H9 (cell line): Measurements from ENCODE around the gene SCNN1B. TPM values are rescaled to one million over a fixed set of nuclear protein-coding genes. Genes with fewer than 3 reads are reported as not detected.

Experiments
- DNase-seq: peaks from one replicate; pipeline ENCODE4 v3.0.0-alpha.2; 2017
- H2AFZ ChIP-seq: one replicate; pipeline ENCODE4 v1.6.1; 2013; ENCODE audit warnings: mild to moderate bottlenecking, low read length, control low read depth, moderate library complexity
- H2AK5ac ChIP-seq: 2 replicates; pipeline ENCODE4 v1.6.1; 2013; ENCODE audit warnings: low read length, control low read depth, mixed read lengths; ENCODE audit not compliant: insufficient read length
- H2BK120ac ChIP-seq: one replicate; pipeline ENCODE4 v1.6.1; 2013; ENCODE audit warnings: low read depth, mild to moderate bottlenecking, low read length, control low read depth, inconsistent platforms; ENCODE audit not compliant: poor library complexity, severe bottlenecking
- H2BK12ac ChIP-seq: 2 replicates; pipeline ENCODE4 v1.6.1; 2013; ENCODE audit warnings: low read length, control low read depth, mixed read lengths, low read depth; ENCODE audit not compliant: insufficient read length
- H2BK15ac ChIP-seq: 2 replicates; pipeline ENCODE4 v1.6.1; 2013; ENCODE audit warnings: low read depth, low read length, control low read depth
- H2BK20ac ChIP-seq: one replicate; pipeline ENCODE4 v1.6.1; 2013; ENCODE audit warnings: low read depth, mild to moderate bottlenecking, low read length, control low read depth, inconsistent platforms; ENCODE audit not compliant: poor library complexity, severe bottlenecking
- H2BK5ac ChIP-seq: 2 replicates; pipeline ENCODE4 v1.6.1; 2013; ENCODE audit warnings: low read length, control low read depth, mixed read lengths; ENCODE audit not compliant: insufficient read length
- H3K14ac ChIP-seq: 2 replicates; pipeline ENCODE4 v1.6.1; 2013; ENCODE audit warnings: low read length, control low read depth; ENCODE audit not compliant: insufficient read depth
- H3K18ac ChIP-seq: 2 replicates; pipeline ENCODE4 v1.6.1; 2013; ENCODE audit warnings: low read depth, mild to moderate bottlenecking, mixed read lengths, low read length, control low read depth; ENCODE audit not compliant: insufficient read length
- H3K23ac ChIP-seq: 2 replicates; pipeline ENCODE4 v1.6.1; 2013; ENCODE audit warnings: low read length, control low read depth, mixed read lengths, low read depth; ENCODE audit not compliant: insufficient read length
- H3K23me2 ChIP-seq: 2 replicates; pipeline ENCODE4 v1.6.1; 2013; ENCODE audit warnings: low read depth, mild to moderate bottlenecking, mixed read lengths, low read length, control low read depth; ENCODE audit not compliant: insufficient read length, poor library complexity, severe bottlenecking
- H3K27ac ChIP-seq: 2 replicates; pipeline ENCODE4 v1.5.1; 2013; ENCODE audit warnings: low read length, control low read depth, mixed read lengths, low read depth; ENCODE audit not compliant: insufficient read length
- H3K27me3 ChIP-seq: 2 replicates; pipeline ENCODE4 v1.6.1; 2013; ENCODE audit warnings: low read length, control low read depth, inconsistent platforms; ENCODE audit not compliant: insufficient read depth
- H3K4ac ChIP-seq: 2 replicates; pipeline ENCODE4 v1.6.1; 2013; ENCODE audit warnings: low read depth, mild to moderate bottlenecking, control low read depth, inconsistent platforms, low read length, moderate library complexity
- H3K4me1 ChIP-seq: 2 replicates; pipeline ENCODE4 v1.6.1; 2013; ENCODE audit warnings: low read length, control low read depth, inconsistent platforms; ENCODE audit not compliant: insufficient read depth
- H3K4me2 ChIP-seq: 2 replicates; pipeline ENCODE4 v1.6.1; 2013; ENCODE audit warnings: low read length, control low read depth, mixed read lengths; ENCODE audit not compliant: insufficient read length, insufficient read depth
- H3K56ac ChIP-seq: 2 replicates; pipeline ENCODE4 v1.6.1; 2013; ENCODE audit warnings: low read depth, mild to moderate bottlenecking, mixed read lengths, low read length, control low read depth; ENCODE audit not compliant: insufficient read length
- H3K79me1 ChIP-seq: 2 replicates; pipeline ENCODE4 v1.6.1; 2013; ENCODE audit warnings: low read depth, mild to moderate bottlenecking, moderate library complexity, low read length, control low read depth, inconsistent platforms; ENCODE audit not compliant: insufficient read depth, poor library complexity, severe bottlenecking
- H3K79me2 ChIP-seq: 2 replicates; pipeline ENCODE4 v1.6.1; 2013; ENCODE audit warnings: low read length, control low read depth, inconsistent platforms; ENCODE audit not compliant: insufficient read depth
- H3K9ac ChIP-seq: 2 replicates; pipeline ENCODE4 v1.6.1; 2013; ENCODE audit warnings: low read length, control low read depth, mixed read lengths; ENCODE audit not compliant: insufficient read length; ENCODE audit errors: extremely low read depth
- H3K9me3 ChIP-seq: one replicate; pipeline ENCODE4 v1.6.1; 2013; ENCODE audit warnings: low read depth, low read length, inconsistent platforms; ENCODE audit not compliant: control insufficient read depth
- H3T11ph ChIP-seq: one replicate; pipeline ENCODE4 v1.6.1; 2013; ENCODE audit warnings: mild to moderate bottlenecking, low read length, control low read depth, inconsistent platforms
- H4K20me1 ChIP-seq: one replicate; pipeline ENCODE4 v1.6.1; 2013; ENCODE audit not compliant: control insufficient read depth, insufficient read length, insufficient read depth
- H4K5ac ChIP-seq: 2 replicates; pipeline ENCODE4 v1.6.1; 2013; ENCODE audit warnings: low read depth, mild to moderate bottlenecking, mixed read lengths, low read length, control low read depth; ENCODE audit not compliant: insufficient read length
- H4K8ac ChIP-seq: replicated peaks from 2 replicates; pipeline ENCODE4 v1.6.1; 2013; ENCODE audit warnings: low read length, control low read depth, mixed read lengths, low read depth; ENCODE audit not compliant: insufficient read length
- H4K91ac ChIP-seq: 2 replicates; pipeline ENCODE4 v1.6.1; 2013; ENCODE audit warnings: low read depth, mild to moderate bottlenecking, moderate library complexity, mixed read lengths, low read length, control low read depth; ENCODE audit not compliant: insufficient read length
- H3K27ac Mint-ChIP-seq, 3 experiments: 2 replicates in 2 of 3; 3 replicates in 1 of 3; pipeline ENCODE4 v1.8.0; 2020 to 2021; ENCODE audit warnings: mixed read lengths in 3 of 3, mild to moderate bottlenecking in 1 of 3, moderate library complexity in 1 of 3
- H3K27me3 Mint-ChIP-seq: 2 replicates; pipeline ENCODE4 v1.8.0; 2021; ENCODE audit warnings: low read depth, mild to moderate bottlenecking, moderate library complexity, mixed read lengths
- H3K36me3 Mint-ChIP-seq, 3 experiments: 2 replicates in 2 of 3; 3 replicates in 1 of 3; pipeline ENCODE4 v1.8.0; 2020 to 2021; ENCODE audit warnings: low read depth in 3 of 3, mixed read lengths in 3 of 3; ENCODE audit not compliant: insufficient read depth in 1 of 3
- H3K4me1 Mint-ChIP-seq, 2 experiments: 2 replicates each; pipeline ENCODE4 v1.8.0; 2020; ENCODE audit warnings: mixed read lengths in 2 of 2
- H3K4me3 Mint-ChIP-seq, 2 experiments: 2 replicates in 1 of 2; 3 replicates in 1 of 2; pipeline ENCODE4 v1.8.0; 2020 to 2021; ENCODE audit warnings: mild to moderate bottlenecking in 2 of 2, mixed read lengths in 2 of 2, moderate library complexity in 1 of 2
- H3K9me3 Mint-ChIP-seq, 2 experiments: 2 replicates in 1 of 2; 3 replicates in 1 of 2; pipeline ENCODE4 v1.8.0; 2020; ENCODE audit warnings: mild to moderate bottlenecking in 2 of 2, mixed read lengths in 2 of 2, moderate library complexity in 1 of 2
- CTCF ChIP-seq: fragments of 200-600 bp; sonication (generic); conservative IDR thresholded peaks from 3 replicates; pipeline ENCODE4 v1.8.0; 2021; ENCODE audit warnings: antibody characterized with exemption, mild to moderate bottlenecking
- total RNA-seq: library from RNA; stranded (reverse); gene quantifications from 2 replicates; pipeline ENCODE4 v1.2.1, GENCODE V29; 2021

The SCNN1B gene
- total RNA-seq, 1 experiment from 2014 or later: 0.11 TPM

DNA sequence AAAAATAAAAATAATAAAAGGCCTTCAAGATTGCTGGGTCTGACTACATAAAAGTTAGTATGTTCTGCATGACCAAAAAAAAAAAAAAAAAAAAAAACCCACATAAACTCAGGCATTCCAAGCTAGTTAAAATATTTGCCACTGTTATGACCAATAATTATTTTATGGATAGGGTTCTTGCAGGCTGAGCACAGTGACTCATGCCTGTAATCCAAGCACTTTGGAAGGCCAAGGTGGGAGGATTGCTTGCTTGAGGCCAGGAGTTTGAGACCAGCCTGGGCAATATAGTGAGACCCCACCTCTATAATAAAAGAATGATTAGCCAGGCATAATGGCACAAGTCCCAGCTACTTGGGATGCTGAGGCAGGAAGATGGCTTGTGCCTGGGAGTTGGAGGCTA lies 8.1 kb downstream of the SCNN1B start:
- H2BK5ac ChIP-seq: no peak overlapping the region
- no peak for TF ChIP-seq CTCF

More for the DNA sequence above, 8.1 kb downstream of the SCNN1B start:
- Histone ChIP-seq H3K56ac (no peak overlapping the region), H2BK12ac (no peak overlapping the region), H2BK120ac (no peak overlapping the region), H3K27me3 (no peaks in the 10 kb centered on the region), H4K8ac (no peak overlapping the region), H3K79me2 (no peaks in the 10 kb centered on the region), H3K4me1 (no peaks in the 10 kb centered on the region), H4K91ac (no peak overlapping the region), H4K5ac (no peak overlapping the region), H4K20me1 (no peaks in the 10 kb centered on the region), H3K79me1 (no peaks in the 10 kb centered on the region), H3K4ac (no peak overlapping the region), H3K27ac (no peak overlapping the region), H2BK20ac (no peak overlapping the region), H2BK15ac (no peak overlapping the region), H3K9me3 (no peaks in the 10 kb centered on the region), H3K4me2 (no peak overlapping the region), H3K14ac (no peak overlapping the region), H3K23ac (no peak overlapping the region), H2AK5ac (no peak overlapping the region), H3K23me2 (no peaks in the 10 kb centered on the region), H3K9ac (no peak overlapping the region), H3K18ac (no peak overlapping the region), H3T11ph (no peak overlapping the region), H2AFZ (no peak overlapping the region)
- DNase-seq: no peak
- Mint-ChIP-seq H3K4me1 (no peaks in the 10 kb centered on the region), H3K27ac (no peak overlapping the region), H3K9me3 (no peaks in the 10 kb centered on the region), H3K27me3 (peaks cover 9% of the 10 kb centered on the region), H3K4me3 (no peak overlapping the region), H3K36me3 (no peaks in the 10 kb centered on the region)
